IPS-18c (cell line): Measurements from ENCODE around the gene ITGA2.

ENCODE experiments used
- H3K4me3 ChIP-seq: 2 replicates; pipeline ENCODE4 v1.7.0; 2013; ENCODE audit warnings: low read depth, mild to moderate bottlenecking, low read length, moderate library complexity; ENCODE audit not compliant: insufficient read depth
- H3K9me3 ChIP-seq: one replicate; pipeline ENCODE4 v1.6.1; 2013; ENCODE audit warnings: mild to moderate bottlenecking, low read length, moderate library complexity; ENCODE audit not compliant: control insufficient read depth, insufficient read depth

Gene ITGA2

GRCh38 chr5:53032188-53032587 lies 43.0 kb downstream of the ITGA2 start:
- H3K9me3 ChIP-seq: no peaks in the 10 kb centered on the region
- H3K4me3 ChIP-seq: no peak overlapping the region

GRCh38 chr5:53034832-53035231 lies 45.7 kb downstream of the ITGA2 start:
- no peaks in the 10 kb centered on the region for H3K9me3 ChIP-seq
- H3K4me3 ChIP-seq: no peak overlapping the region

GRCh38 chr5:53035868-53036381 lies 46.8 kb downstream of the ITGA2 start:
- Histone ChIP-seq H3K9me3 (no peaks in the 10 kb centered on the region), H3K4me3 (no peak overlapping the region)

DNA sequence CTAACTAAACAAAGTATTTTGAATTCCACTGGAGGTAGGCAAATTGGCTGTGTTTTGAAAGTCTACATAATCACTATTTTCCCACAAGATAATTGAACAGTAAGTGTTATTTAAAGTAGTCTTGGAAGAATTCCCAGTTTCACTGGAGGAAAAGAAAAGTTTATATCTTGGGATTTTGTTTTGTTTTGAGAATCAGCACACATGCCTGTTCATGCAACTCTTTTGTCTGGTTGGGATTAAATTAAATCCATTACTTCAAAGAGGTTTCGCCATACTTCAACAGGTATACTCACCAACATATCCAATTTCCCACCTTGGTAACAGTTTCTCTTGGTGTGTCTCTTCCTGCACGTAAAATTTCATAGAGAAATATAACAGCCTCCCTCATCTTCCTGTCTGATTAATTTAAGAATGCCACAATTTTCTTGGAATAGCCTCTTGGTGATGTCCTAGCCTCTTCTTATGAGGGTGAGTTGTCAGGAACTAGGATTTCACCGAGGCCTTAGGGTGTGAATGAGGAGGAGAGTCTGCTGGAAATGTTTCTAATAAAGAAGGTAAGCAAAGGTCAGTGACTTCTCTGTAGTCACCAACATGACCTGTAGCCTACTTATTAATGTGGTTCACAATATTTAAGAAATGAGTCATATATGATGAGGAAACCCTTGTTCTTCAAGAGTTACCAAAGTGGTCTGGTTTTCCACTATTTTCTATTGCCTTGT lies 48.1 kb downstream of the ITGA2 start:
- Histone ChIP-seq H3K9me3 (no peaks in the 10 kb centered on the region), H3K4me3 (no peak overlapping the region)

- Histone ChIP-seq H3K9me3 (no peaks in the 10 kb centered on the region), H3K4me3 (no peak overlapping the region)
These were observed 49.2 kb downstream of the ITGA2 start for GRCh38 chr5:53038196-53038847.

DNA sequence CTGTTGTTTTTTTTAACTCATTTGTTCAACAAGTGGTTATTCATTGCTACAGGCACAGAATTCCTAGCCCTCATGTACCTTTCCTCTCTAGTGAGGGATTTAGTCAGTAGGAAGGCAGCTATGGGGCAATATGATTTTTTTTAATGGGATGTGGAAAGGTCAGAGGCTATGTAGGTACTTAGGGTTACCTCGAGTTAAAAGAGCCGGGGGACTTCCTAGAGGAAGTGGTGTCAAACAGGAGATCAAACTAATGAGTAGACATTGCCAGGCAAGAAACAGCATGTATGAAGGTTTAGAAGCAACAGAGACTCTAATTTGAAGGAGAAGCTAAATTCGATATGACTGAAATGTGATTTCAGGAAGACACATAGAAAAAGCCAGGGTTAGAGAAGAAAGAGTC lies 50.7 kb downstream of the ITGA2 start:
- no peaks in the 10 kb centered on the region for H3K9me3 ChIP-seq
- no peak overlapping the region for H3K4me3 ChIP-seq

DNA sequence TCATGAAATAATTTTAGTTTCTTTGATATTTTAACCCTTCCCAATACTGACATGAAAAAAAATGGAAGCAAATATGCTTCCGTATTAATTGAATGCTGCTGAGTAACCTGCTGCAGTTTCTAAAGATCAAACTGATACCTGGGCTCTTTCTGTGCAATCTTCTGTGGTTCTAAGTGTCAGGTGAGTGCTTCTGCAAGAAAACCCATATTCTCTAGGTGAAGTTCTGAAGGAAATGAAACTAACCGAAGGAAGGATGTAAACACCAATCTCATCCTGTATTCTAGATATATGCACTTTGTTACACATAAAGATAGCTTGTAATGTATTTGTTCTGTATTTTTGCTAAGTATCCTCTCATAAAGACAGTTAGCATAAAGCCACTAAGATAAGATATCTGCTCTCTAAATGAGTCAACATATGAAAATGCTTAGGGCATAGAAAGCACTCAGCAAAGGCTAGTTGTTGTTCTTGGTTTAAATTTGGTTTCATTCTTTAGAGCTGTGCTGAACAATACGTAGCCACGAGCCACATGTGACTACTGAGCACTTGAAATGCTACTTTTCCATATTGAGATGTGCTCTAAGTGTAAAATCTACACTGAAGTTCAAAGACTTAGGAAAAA lies 52.0 kb downstream of the ITGA2 start:
- no peak overlapping the region for H3K4me3 ChIP-seq
- H3K9me3 ChIP-seq: no peaks in the 10 kb centered on the region

DNA sequence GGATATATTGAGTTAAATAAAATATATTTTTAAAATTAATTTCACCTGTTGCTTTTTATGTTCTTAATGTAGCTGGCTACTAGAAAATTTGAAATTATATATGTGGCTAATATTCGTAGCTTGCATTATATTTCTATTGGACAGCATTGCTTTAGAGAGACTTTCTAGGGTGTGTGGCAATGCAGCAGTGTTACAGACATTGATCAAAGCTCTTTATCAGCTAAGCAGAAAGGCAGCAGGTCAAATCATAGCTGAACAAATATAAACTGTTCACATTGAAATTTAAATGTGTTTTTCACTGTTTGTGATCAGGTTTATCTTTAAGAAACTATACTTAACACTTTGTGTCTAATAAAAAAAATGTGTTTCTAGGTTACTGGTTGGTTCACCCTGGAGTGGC lies 52.6 kb downstream of the ITGA2 start:
- Histone ChIP-seq H3K9me3 (no peaks in the 10 kb centered on the region), H3K4me3 (no peak overlapping the region)

GRCh38 chr5:53045263-53045662 lies 56.1 kb downstream of the ITGA2 start:
- Histone ChIP-seq H3K9me3 (no peaks in the 10 kb centered on the region), H3K4me3 (no peak overlapping the region)

DNA sequence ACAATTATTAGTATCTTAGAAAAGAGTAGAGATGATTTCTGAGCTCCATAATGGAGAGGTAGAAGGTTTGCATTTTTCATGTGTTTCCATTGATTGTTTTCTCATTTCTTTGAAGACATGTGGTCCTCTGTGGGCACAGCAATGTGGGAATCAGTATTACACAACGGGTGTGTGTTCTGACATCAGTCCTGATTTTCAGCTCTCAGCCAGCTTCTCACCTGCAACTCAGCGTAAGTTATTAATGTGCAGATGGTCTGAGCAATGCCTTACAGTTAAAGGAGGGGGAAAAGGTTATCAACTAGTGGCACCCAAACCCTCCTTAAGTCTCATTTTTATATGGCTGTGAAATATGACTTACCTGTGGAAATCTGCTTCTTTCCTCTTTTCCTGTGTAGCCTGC lies 59.1 kb downstream of the ITGA2 start:
- Histone ChIP-seq H3K4me3 (no peak overlapping the region), H3K9me3 (no peaks in the 10 kb centered on the region)

GRCh38 chr5:53052499-53052898 lies 63.3 kb downstream of the ITGA2 start:
- H3K4me3 ChIP-seq: no peak overlapping the region
- no peaks in the 10 kb centered on the region for H3K9me3 ChIP-seq

- Histone ChIP-seq H3K9me3 (no peaks in the 10 kb centered on the region), H3K4me3 (no peak overlapping the region)
These were observed 64.2 kb downstream of the ITGA2 start for GRCh38 chr5:53053364-53053763.

DNA sequence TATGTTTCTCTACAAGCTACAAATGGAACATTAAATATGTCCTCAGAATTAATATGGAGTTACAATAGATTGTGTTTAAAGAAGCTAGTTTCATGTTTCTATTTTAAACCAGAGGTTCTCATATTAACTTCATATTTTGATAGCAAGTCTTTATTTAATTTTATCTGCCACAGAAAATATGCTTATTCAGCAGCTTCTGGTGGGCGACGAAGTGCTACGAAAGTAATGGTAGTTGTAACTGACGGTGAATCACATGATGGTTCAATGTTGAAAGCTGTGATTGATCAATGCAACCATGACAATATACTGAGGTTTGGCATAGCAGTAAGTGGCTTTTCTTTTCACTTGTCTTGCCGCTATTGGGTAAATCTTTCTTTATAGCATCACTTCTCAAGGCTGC lies 66.2 kb downstream of the ITGA2 start:
- Histone ChIP-seq H3K4me3 (no peak overlapping the region), H3K9me3 (no peaks in the 10 kb centered on the region)

GRCh38 chr5:53059281-53059680 lies 70.1 kb downstream of the ITGA2 start:
- H3K4me3 ChIP-seq: no peak overlapping the region
- H3K9me3 ChIP-seq: no peaks in the 10 kb centered on the region

- H3K4me3 ChIP-seq: no peak overlapping the region
These were observed 74.0 kb downstream of the ITGA2 start for GRCh38 chr5:53063176-53063575.

GRCh38 chr5:53063791-53064190 lies 74.6 kb downstream of the ITGA2 start:
- no peaks in the 10 kb centered on the region for H3K9me3 ChIP-seq

More at GRCh38 chr5:53063176-53063575, 74.0 kb downstream of the ITGA2 start:
- no peaks in the 10 kb centered on the region for H3K9me3 ChIP-seq

DNA sequence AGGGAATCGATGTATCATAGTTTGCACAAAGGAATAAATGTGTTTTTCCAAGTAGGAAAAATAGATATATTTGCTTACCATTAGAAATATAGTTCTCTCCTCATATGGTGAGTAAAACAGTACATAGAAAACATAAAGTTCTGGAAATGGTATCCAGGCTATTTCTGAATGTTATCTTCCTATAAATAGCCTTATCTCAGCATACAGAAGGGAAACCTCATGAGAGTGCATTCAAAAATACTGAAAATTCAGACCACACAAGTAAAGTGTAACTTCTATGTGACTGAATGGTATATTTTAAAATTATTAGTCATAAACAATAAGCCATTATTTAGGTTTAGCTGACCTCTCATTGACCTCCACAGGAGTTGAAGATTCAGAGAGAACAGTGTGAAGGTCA lies 76.9 kb downstream of the ITGA2 start:
- no peak overlapping the region for H3K4me3 ChIP-seq
- no peaks in the 10 kb centered on the region for H3K9me3 ChIP-seq

More at GRCh38 chr5:53063791-53064190, 74.6 kb downstream of the ITGA2 start:
- no peak overlapping the region for H3K4me3 ChIP-seq

DNA sequence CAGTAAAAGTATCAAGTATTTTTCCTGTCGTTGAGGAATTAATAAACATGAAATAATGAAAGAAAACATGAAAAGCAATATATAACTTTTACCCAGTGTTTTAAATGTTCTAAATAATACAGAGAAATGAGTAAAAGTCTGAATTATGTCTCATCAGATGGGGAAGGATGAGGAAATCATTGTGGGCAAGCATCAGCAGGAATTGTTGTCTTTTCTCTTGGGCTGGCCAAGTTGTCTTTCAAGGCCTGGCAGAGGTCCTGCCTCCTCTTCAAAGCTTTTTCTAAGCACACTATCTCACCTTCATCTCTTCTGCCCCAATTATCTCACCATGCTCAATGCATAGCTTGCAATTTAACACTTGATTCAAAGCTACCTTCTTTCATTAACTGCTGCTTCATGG lies 78.5 kb downstream of the ITGA2 start:
- Histone ChIP-seq H3K4me3 (no peak overlapping the region), H3K9me3 (no peaks in the 10 kb centered on the region)
